Activated CD8-positive, alpha-beta memory T cell treated with anti-CD3 and anti-CD28 coated beads, Interleukin-2, amount 50 U/mL, for 1 hour (primary cell): ENCODE results near the gene PITPNM2.
"Not testable (repeated sequence)": the region's sequence is repeated elsewhere in the genome, so short reads cannot be mapped to it uniquely, and the experiment has no call there.

ENCODE experiments used
- DNase-seq: peaks from one replicate; pipeline ENCODE4 v3.0.0-alpha.2; 2020; ENCODE audit errors: extremely low read depth

PITPNM2 gene

GRCh38 chr12:123120452-123121166 is 30.3 kb downstream of the PITPNM2 start:
- DNase-seq = no peak

GRCh38 chr12:123119808-123120207 is 31.1 kb downstream of the PITPNM2 start:
- no peak for DNase-seq

- no peak for DNase-seq
These were observed 32.4 kb downstream of the PITPNM2 start for GRCh38 chr12:123118497-123118896.

GRCh38 chr12:123115409-123116121 is 35.3 kb downstream of the PITPNM2 start:
- DNase-seq = no peak

- DNase-seq = no peak
These were observed 36.4 kb downstream of the PITPNM2 start for GRCh38 chr12:123114304-123115083.

GRCh38 chr12:123113026-123113425 is 37.9 kb downstream of the PITPNM2 start:
- no peak for DNase-seq

- DNase-seq = no peak
These were observed 39.3 kb downstream of the PITPNM2 start for GRCh38 chr12:123111498-123112165.

GRCh38 chr12:123109319-123109772 is 41.5 kb downstream of the PITPNM2 start:
- DNase-seq = no peak

GRCh38 chr12:123108682-123109066 is 42.2 kb downstream of the PITPNM2 start:
- DNase-seq = no peak

GRCh38 chr12:123107926-123108681 is 42.8 kb downstream of the PITPNM2 start:
- DNase-seq = no peak

- DNase-seq = peak; percentile 30
These were observed 44.1 kb downstream of the PITPNM2 start for GRCh38 chr12:123106640-123107359.

GRCh38 chr12:123105211-123105826 is 45.6 kb downstream of the PITPNM2 start:
- no peak for DNase-seq

- no peak for DNase-seq
These were observed 46.1 kb downstream of the PITPNM2 start for GRCh38 chr12:123104809-123105208.

- not testable (repeated sequence) for DNase-seq
These were observed 46.8 kb downstream of the PITPNM2 start for GRCh38 chr12:123104094-123104493.

- DNase-seq = no peak
These were observed 47.9 kb downstream of the PITPNM2 start for GRCh38 chr12:123102781-123103503.

- no peak for DNase-seq
These were observed 48.5 kb downstream of the PITPNM2 start for GRCh38 chr12:123102366-123102765.

GRCh38 chr12:123101526-123101925 is 49.4 kb downstream of the PITPNM2 start:
- no peak for DNase-seq
